ENCODE measurements around the gene SPTB. TPM values are rescaled to one million over a fixed set of nuclear protein-coding genes. Genes with fewer than 3 reads are reported as not detected.

SPTB gene
- total RNA-seq, 4 donors from 2014 or later = 1.1 to 3.5 (median 1.4) TPM

- peak; percentile 62 for ATAC-seq (ENCODE audit: low FRiP score)
- DNase-seq (ENCODE audit: low spot score) = no peak
- no peak for TF ChIP-seq CTCF (IDR thresholded peaks at IDR 0.05)
These were observed 159.6 kb downstream of the SPTB start for GRCh38 chr14:64720131-64720576.

- DNase-seq (ENCODE audit: low spot score) = no peak
- ATAC-seq (ENCODE audit: low FRiP score) = no peak
- TF ChIP-seq CTCF (IDR thresholded peaks at IDR 0.05) = no peak
These were observed 160.1 kb downstream of the SPTB start for GRCh38 chr14:64719601-64720000.

- ATAC-seq (ENCODE audit: low FRiP score) = no peak
- no peak for DNase-seq (ENCODE audit: low spot score)
- TF ChIP-seq CTCF (IDR thresholded peaks at IDR 0.05) = no peak
These were observed 160.9 kb downstream of the SPTB start for GRCh38 chr14:64718762-64719161.

GRCh38 chr14:64717870-64718269 lies 161.8 kb downstream of the SPTB start:
- no peak for TF ChIP-seq CTCF (IDR thresholded peaks at IDR 0.05)
- ATAC-seq (ENCODE audit: low FRiP score) (no peak), DNase-seq (ENCODE audit: low spot score) (no peak)

GRCh38 chr14:64715628-64716412 lies 163.9 kb downstream of the SPTB start:
- TF ChIP-seq CTCF (IDR thresholded peaks at IDR 0.05) = no peak
- DNase-seq (ENCODE audit: low spot score) (no peak), ATAC-seq (ENCODE audit: low FRiP score) (no peak)

GRCh38 chr14:64715146-64715627 lies 164.5 kb downstream of the SPTB start:
- TF ChIP-seq CTCF (IDR thresholded peaks at IDR 0.05) = no peak
- peak; percentile 12 for DNase-seq (ENCODE audit: low spot score)
- no peak for ATAC-seq (ENCODE audit: low FRiP score)

Data from omental fat pad (tissue), 4 donors.